H9 (cell line): ENCODE results near the gene IGFBP1. TPM values are rescaled to one million over a fixed set of nuclear protein-coding genes. Genes with fewer than 3 reads are reported as not detected.

Experiments
- DNase-seq: peaks from one replicate; pipeline ENCODE4 v3.0.0-alpha.2; 2017
- H2AFZ ChIP-seq: one replicate; pipeline ENCODE4 v1.6.1; 2013; ENCODE audit warnings: mild to moderate bottlenecking, low read length, control low read depth, moderate library complexity
- H2AK5ac ChIP-seq: 2 replicates; pipeline ENCODE4 v1.6.1; 2013; ENCODE audit warnings: low read length, control low read depth, mixed read lengths; ENCODE audit not compliant: insufficient read length
- H2BK120ac ChIP-seq: one replicate; pipeline ENCODE4 v1.6.1; 2013; ENCODE audit warnings: low read depth, mild to moderate bottlenecking, low read length, control low read depth, inconsistent platforms; ENCODE audit not compliant: poor library complexity, severe bottlenecking
- H2BK12ac ChIP-seq: 2 replicates; pipeline ENCODE4 v1.6.1; 2013; ENCODE audit warnings: low read length, control low read depth, mixed read lengths, low read depth; ENCODE audit not compliant: insufficient read length
- H2BK15ac ChIP-seq: 2 replicates; pipeline ENCODE4 v1.6.1; 2013; ENCODE audit warnings: low read depth, low read length, control low read depth
- H2BK20ac ChIP-seq: one replicate; pipeline ENCODE4 v1.6.1; 2013; ENCODE audit warnings: low read depth, mild to moderate bottlenecking, low read length, control low read depth, inconsistent platforms; ENCODE audit not compliant: poor library complexity, severe bottlenecking
- H2BK5ac ChIP-seq: 2 replicates; pipeline ENCODE4 v1.6.1; 2013; ENCODE audit warnings: low read length, control low read depth, mixed read lengths; ENCODE audit not compliant: insufficient read length
- H3K14ac ChIP-seq: 2 replicates; pipeline ENCODE4 v1.6.1; 2013; ENCODE audit warnings: low read length, control low read depth; ENCODE audit not compliant: insufficient read depth
- H3K18ac ChIP-seq: 2 replicates; pipeline ENCODE4 v1.6.1; 2013; ENCODE audit warnings: low read depth, mild to moderate bottlenecking, mixed read lengths, low read length, control low read depth; ENCODE audit not compliant: insufficient read length
- H3K23ac ChIP-seq: 2 replicates; pipeline ENCODE4 v1.6.1; 2013; ENCODE audit warnings: low read length, control low read depth, mixed read lengths, low read depth; ENCODE audit not compliant: insufficient read length
- H3K23me2 ChIP-seq: 2 replicates; pipeline ENCODE4 v1.6.1; 2013; ENCODE audit warnings: low read depth, mild to moderate bottlenecking, mixed read lengths, low read length, control low read depth; ENCODE audit not compliant: insufficient read length, poor library complexity, severe bottlenecking
- H3K27ac ChIP-seq: 2 replicates; pipeline ENCODE4 v1.5.1; 2013; ENCODE audit warnings: low read length, control low read depth, mixed read lengths, low read depth; ENCODE audit not compliant: insufficient read length
- H3K27me3 ChIP-seq: 2 replicates; pipeline ENCODE4 v1.6.1; 2013; ENCODE audit warnings: low read length, control low read depth, inconsistent platforms; ENCODE audit not compliant: insufficient read depth
- H3K4ac ChIP-seq: 2 replicates; pipeline ENCODE4 v1.6.1; 2013; ENCODE audit warnings: low read depth, mild to moderate bottlenecking, control low read depth, inconsistent platforms, low read length, moderate library complexity
- H3K4me1 ChIP-seq: 2 replicates; pipeline ENCODE4 v1.6.1; 2013; ENCODE audit warnings: low read length, control low read depth, inconsistent platforms; ENCODE audit not compliant: insufficient read depth
- H3K4me2 ChIP-seq: 2 replicates; pipeline ENCODE4 v1.6.1; 2013; ENCODE audit warnings: low read length, control low read depth, mixed read lengths; ENCODE audit not compliant: insufficient read length, insufficient read depth
- H3K56ac ChIP-seq: 2 replicates; pipeline ENCODE4 v1.6.1; 2013; ENCODE audit warnings: low read depth, mild to moderate bottlenecking, mixed read lengths, low read length, control low read depth; ENCODE audit not compliant: insufficient read length
- H3K79me1 ChIP-seq: 2 replicates; pipeline ENCODE4 v1.6.1; 2013; ENCODE audit warnings: low read depth, mild to moderate bottlenecking, moderate library complexity, low read length, control low read depth, inconsistent platforms; ENCODE audit not compliant: insufficient read depth, poor library complexity, severe bottlenecking
- H3K79me2 ChIP-seq: 2 replicates; pipeline ENCODE4 v1.6.1; 2013; ENCODE audit warnings: low read length, control low read depth, inconsistent platforms; ENCODE audit not compliant: insufficient read depth
- H3K9ac ChIP-seq: 2 replicates; pipeline ENCODE4 v1.6.1; 2013; ENCODE audit warnings: low read length, control low read depth, mixed read lengths; ENCODE audit not compliant: insufficient read length; ENCODE audit errors: extremely low read depth
- H3K9me3 ChIP-seq: one replicate; pipeline ENCODE4 v1.6.1; 2013; ENCODE audit warnings: low read depth, low read length, inconsistent platforms; ENCODE audit not compliant: control insufficient read depth
- H3T11ph ChIP-seq: one replicate; pipeline ENCODE4 v1.6.1; 2013; ENCODE audit warnings: mild to moderate bottlenecking, low read length, control low read depth, inconsistent platforms
- H4K20me1 ChIP-seq: one replicate; pipeline ENCODE4 v1.6.1; 2013; ENCODE audit not compliant: control insufficient read depth, insufficient read length, insufficient read depth
- H4K5ac ChIP-seq: 2 replicates; pipeline ENCODE4 v1.6.1; 2013; ENCODE audit warnings: low read depth, mild to moderate bottlenecking, mixed read lengths, low read length, control low read depth; ENCODE audit not compliant: insufficient read length
- H4K8ac ChIP-seq: replicated peaks from 2 replicates; pipeline ENCODE4 v1.6.1; 2013; ENCODE audit warnings: low read length, control low read depth, mixed read lengths, low read depth; ENCODE audit not compliant: insufficient read length
- H4K91ac ChIP-seq: 2 replicates; pipeline ENCODE4 v1.6.1; 2013; ENCODE audit warnings: low read depth, mild to moderate bottlenecking, moderate library complexity, mixed read lengths, low read length, control low read depth; ENCODE audit not compliant: insufficient read length
- H3K27ac Mint-ChIP-seq, 3 experiments: 2 replicates in 2 of 3; 3 replicates in 1 of 3; pipeline ENCODE4 v1.8.0; 2020 to 2021; ENCODE audit warnings: mixed read lengths in 3 of 3, mild to moderate bottlenecking in 1 of 3, moderate library complexity in 1 of 3
- H3K27me3 Mint-ChIP-seq: 2 replicates; pipeline ENCODE4 v1.8.0; 2021; ENCODE audit warnings: low read depth, mild to moderate bottlenecking, moderate library complexity, mixed read lengths
- H3K36me3 Mint-ChIP-seq, 3 experiments: 2 replicates in 2 of 3; 3 replicates in 1 of 3; pipeline ENCODE4 v1.8.0; 2020 to 2021; ENCODE audit warnings: low read depth in 3 of 3, mixed read lengths in 3 of 3; ENCODE audit not compliant: insufficient read depth in 1 of 3
- H3K4me1 Mint-ChIP-seq, 2 experiments: 2 replicates each; pipeline ENCODE4 v1.8.0; 2020; ENCODE audit warnings: mixed read lengths in 2 of 2
- H3K4me3 Mint-ChIP-seq, 2 experiments: 2 replicates in 1 of 2; 3 replicates in 1 of 2; pipeline ENCODE4 v1.8.0; 2020 to 2021; ENCODE audit warnings: mild to moderate bottlenecking in 2 of 2, mixed read lengths in 2 of 2, moderate library complexity in 1 of 2
- H3K9me3 Mint-ChIP-seq, 2 experiments: 2 replicates in 1 of 2; 3 replicates in 1 of 2; pipeline ENCODE4 v1.8.0; 2020; ENCODE audit warnings: mild to moderate bottlenecking in 2 of 2, mixed read lengths in 2 of 2, moderate library complexity in 1 of 2
- CTCF ChIP-seq: fragments of 200-600 bp; sonication (generic); conservative IDR thresholded peaks from 3 replicates; pipeline ENCODE4 v1.8.0; 2021; ENCODE audit warnings: antibody characterized with exemption, mild to moderate bottlenecking
- WGBS: extraction: QIAGEN DNeasy Blood & Tissue Kit; methylation state at CpG from one replicate; pipeline ENCODE4 v1.1.7; 2013; ENCODE audit warnings: missing lambda C conversion rate, low lambda C conversion rate, mixed read lengths; ENCODE audit not compliant: insufficient read length; ENCODE audit errors: extremely low coverage; 5-methylcytosine and 5-hydroxymethylcytosine counted together
- total RNA-seq: library from RNA; stranded (reverse); gene quantifications from 2 replicates; pipeline ENCODE4 v1.2.1, GENCODE V29; 2021

Gene IGFBP1
- total RNA-seq, 1 experiment from 2014 or later: not detected

GRCh38 chr7:45919231-45919784, 31.0 kb downstream of the IGFBP1 start:
- Histone ChIP-seq H3K4me1 (0 out of 2 replicates have a peak, but pooled peaks cover under 1% of the 10 kb centered on the region), H2BK120ac (no peak overlapping the region), H3K4ac (no peak overlapping the region), H4K5ac (no peak overlapping the region), H3K56ac (no peak overlapping the region), H3K27me3 (peaks cover 31% of the 10 kb centered on the region; the same call in 1 of the 2 replicates), H3K9me3 (no peaks in the 10 kb centered on the region), H2BK20ac (no peak overlapping the region), H3K23me2 (peaks cover 14% of the 10 kb centered on the region), H3K18ac (no peak overlapping the region), H3K9ac (no peak overlapping the region), H4K20me1 (no peaks in the 10 kb centered on the region), H3T11ph (no peak overlapping the region), H2BK12ac (no peak overlapping the region), H3K23ac (no peak overlapping the region), H2AFZ (no peak overlapping the region), H2AK5ac (no peak overlapping the region), H3K4me2 (no peak overlapping the region), H3K79me2 (no peaks in the 10 kb centered on the region), H3K27ac (no peak overlapping the region), H2BK5ac (no peak overlapping the region), H4K8ac (no peak overlapping the region), H4K91ac (no peak overlapping the region), H3K79me1 (no peaks in the 10 kb centered on the region), H3K14ac (no peak overlapping the region), H2BK15ac (no peak overlapping the region)
- no peaks in the 10 kb centered on the region; a peak in 2 of 5 replicates for H3K9me3 Mint-ChIP-seq
- no peak for TF ChIP-seq CTCF
- no CpG with 5 or more reads among the region's 9 CpGs for WGBS
- H3K4me3 Mint-ChIP-seq: no peak overlapping the region; a peak in 2 of 5 replicates
- H3K36me3 Mint-ChIP-seq: peaks cover 0 to 13% (median 2%) of the 10 kb centered on the region in 3 experiments; a peak in 2 of 7 replicates
- H3K4me1 Mint-ChIP-seq: peaks cover 31 to 44% of the 10 kb centered on the region in 2 experiments
- peaks cover 71% of the 10 kb centered on the region for H3K27me3 Mint-ChIP-seq
- H3K27ac Mint-ChIP-seq: no peak overlapping the region
- DNase-seq: no peak
